Lower leg skin (tissue), 3 donors: Measurements from ENCODE around the gene CD55.

Experiments
- POLR2A ChIP-seq, 2 donors: fragments of 450-650 bp; IDR thresholded peaks; one replicate each; pipeline ENCODE4 v1.6.1; 2016 to 2017; ENCODE audit warnings: antibody characterized with exemption in 2 of 2, mild to moderate bottlenecking in 1 of 2, moderate library complexity in 1 of 2
- TF ChIP-seq, protein P1 (sequence below), 3 donors: fragments of 450-650 bp; IDR thresholded peaks; one replicate each; pipeline ENCODE4 v1.5.1; 2016; ENCODE audit warnings: antibody characterized with exemption in 3 of 3, mild to moderate bottlenecking in 3 of 3, moderate library complexity in 2 of 3

DNA sequence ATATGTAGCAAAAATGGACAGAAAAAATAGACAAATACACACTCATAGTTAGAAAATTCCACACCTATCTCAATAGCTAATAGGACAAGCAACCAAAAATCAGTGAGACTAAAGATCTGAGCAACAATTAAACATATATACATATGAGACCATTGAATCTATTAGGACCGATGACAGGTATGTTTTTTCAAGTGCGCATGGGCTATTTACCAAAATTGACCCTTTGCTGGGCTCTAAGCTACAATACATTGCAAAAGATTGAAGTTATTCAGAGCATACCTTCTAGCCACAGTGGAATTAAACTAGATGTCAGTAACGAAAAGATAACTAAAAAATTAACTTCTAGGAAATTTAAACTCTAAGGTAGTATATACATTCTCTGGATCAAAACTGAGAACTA lies 13.7 kb downstream of the CD55 start:
- TF ChIP-seq, protein P1, sequence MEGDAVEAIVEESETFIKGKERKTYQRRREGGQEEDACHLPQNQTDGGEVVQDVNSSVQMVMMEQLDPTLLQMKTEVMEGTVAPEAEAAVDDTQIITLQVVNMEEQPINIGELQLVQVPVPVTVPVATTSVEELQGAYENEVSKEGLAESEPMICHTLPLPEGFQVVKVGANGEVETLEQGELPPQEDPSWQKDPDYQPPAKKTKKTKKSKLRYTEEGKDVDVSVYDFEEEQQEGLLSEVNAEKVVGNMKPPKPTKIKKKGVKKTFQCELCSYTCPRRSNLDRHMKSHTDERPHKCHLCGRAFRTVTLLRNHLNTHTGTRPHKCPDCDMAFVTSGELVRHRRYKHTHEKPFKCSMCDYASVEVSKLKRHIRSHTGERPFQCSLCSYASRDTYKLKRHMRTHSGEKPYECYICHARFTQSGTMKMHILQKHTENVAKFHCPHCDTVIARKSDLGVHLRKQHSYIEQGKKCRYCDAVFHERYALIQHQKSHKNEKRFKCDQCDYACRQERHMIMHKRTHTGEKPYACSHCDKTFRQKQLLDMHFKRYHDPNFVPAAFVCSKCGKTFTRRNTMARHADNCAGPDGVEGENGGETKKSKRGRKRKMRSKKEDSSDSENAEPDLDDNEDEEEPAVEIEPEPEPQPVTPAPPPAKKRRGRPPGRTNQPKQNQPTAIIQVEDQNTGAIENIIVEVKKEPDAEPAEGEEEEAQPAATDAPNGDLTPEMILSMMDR (IDR thresholded peaks at IDR 0.05), result no peak
- no peak for TF ChIP-seq POLR2A (IDR thresholded peaks at IDR 0.05)
